SK-N-SH treated with all-trans-retinoic acid at 6 μM for 48 hours (cell line): Measurements from ENCODE around the gene ZHX3.

Experiments
- CREB5 ChIP-seq: fragments of 250-450 bp; sonication (Bioruptor Pico); IDR thresholded peaks from 2 replicates; pipeline ENCODE4 v1.5.1; 2020; ENCODE audit warnings: low read depth, mild to moderate bottlenecking, moderate library complexity
- ESRRG ChIP-seq: fragments of 250-450 bp; sonication (Bioruptor Pico); IDR thresholded peaks from 2 replicates; pipeline ENCODE4 v1.6.1; 2021; ENCODE audit warnings: mild to moderate bottlenecking
- ISL1 ChIP-seq: fragments of 250-450 bp; sonication (Bioruptor Pico); IDR thresholded peaks from 2 replicates; pipeline ENCODE4 v2.1.2; 2022; ENCODE audit warnings: mild to moderate bottlenecking, moderate library complexity
- OSR1 ChIP-seq: fragments of 250-450 bp; sonication (Bioruptor Pico); IDR thresholded peaks from 2 replicates; pipeline ENCODE4 v1.8.0; 2022; ENCODE audit warnings: moderate library complexity, mild to moderate bottlenecking, inconsistent platforms
- PATZ1 ChIP-seq: fragments of 250-450 bp; sonication (Bioruptor Pico); IDR thresholded peaks from 2 replicates; pipeline ENCODE4 v1.8.0; 2020; ENCODE audit warnings: mild to moderate bottlenecking, moderate library complexity, borderline replicate concordance
- POU6F1 ChIP-seq: fragments of 250-450 bp; sonication (Bioruptor Pico); IDR thresholded peaks from 2 replicates; pipeline ENCODE4 v1.8.0; 2021; ENCODE audit warnings: low read depth, mild to moderate bottlenecking, moderate library complexity, borderline replicate concordance
- PPARA ChIP-seq: fragments of 250-450 bp; sonication (Bioruptor Pico); IDR thresholded peaks from 2 replicates; pipeline ENCODE4 v1.5.0; 2020; ENCODE audit warnings: mild to moderate bottlenecking, borderline replicate concordance
- RARB ChIP-seq: fragments of 250-450 bp; sonication (Bioruptor Pico); IDR thresholded peaks from 2 replicates; pipeline ENCODE4 v1.8.0; 2021; ENCODE audit warnings: mild to moderate bottlenecking, moderate library complexity
- SNAI2 ChIP-seq: fragments of 250-450 bp; sonication (Bioruptor Pico); IDR thresholded peaks from 2 replicates; pipeline ENCODE4 v1.5.0; 2020; ENCODE audit warnings: mild to moderate bottlenecking, moderate library complexity
- TCF4 ChIP-seq: fragments of 250-450 bp; sonication (Bioruptor Pico); IDR thresholded peaks from 2 replicates; pipeline ENCODE4 v1.8.0; 2021; ENCODE audit warnings: mild to moderate bottlenecking, moderate library complexity, borderline replicate concordance
- TSHZ2 ChIP-seq: fragments of 250-450 bp; sonication (Bioruptor Pico); IDR thresholded peaks from 2 replicates; pipeline ENCODE4 v1.5.0; 2020; ENCODE audit warnings: mild to moderate bottlenecking, moderate library complexity
- ZFP3 ChIP-seq: fragments of 250-450 bp; sonication (Bioruptor Pico); IDR thresholded peaks from 2 replicates; pipeline ENCODE4 v1.5.0; 2020; ENCODE audit warnings: mild to moderate bottlenecking, moderate library complexity

- no peak for TF ChIP-seq RARB
- TF ChIP-seq PATZ1 (CRISPR knock-in tag), result no peak
- no peak for TF ChIP-seq ISL1 (CRISPR knock-in tag)
- no peak for TF ChIP-seq SNAI2
- TF ChIP-seq PPARA, result no peak
- TF ChIP-seq TCF4 (CRISPR knock-in tag), result no peak
- TF ChIP-seq ESRRG (CRISPR knock-in tag), result no peak
- TF ChIP-seq CREB5 (CRISPR knock-in tag), result no peak
- TF ChIP-seq TSHZ2, result no peak
- TF ChIP-seq OSR1, result no peak
- no peak for TF ChIP-seq ZFP3 (CRISPR knock-in tag)
- no peak for TF ChIP-seq POU6F1
Observed at GRCh38 chr20:41287327-41287726, 30.2 kb downstream of the ZHX3 start.
